Uterus (tissue), 4 donors: ENCODE results near the gene C3orf18. TPM values are rescaled to one million over a fixed set of nuclear protein-coding genes. Genes with fewer than 3 reads are reported as not detected.
A peak's percentile ranks its signal among the peaks of the same experiment; 100 is the strongest.

Experiments used
- DNase-seq, 2 donors: peaks; one replicate each; pipeline ENCODE4 v3.0.0-alpha.2; 2019 to 2020
- H3K27ac ChIP-seq, 2 donors: fragments of 200-600 bp; sonication (generic); 1 replicate in 1 of 2; 2 replicates in 1 of 2; pipeline ENCODE4 v1.5.1; 2016 to 2018
- H3K27me3 ChIP-seq, 2 donors: fragments of 200-600 bp; sonication (generic); one replicate each; pipeline ENCODE4 v1.5.1; 2018 to 2019; ENCODE audit warnings: control low read depth in 1 of 2
- H3K36me3 ChIP-seq, 2 donors: fragments of 200-600 bp; sonication (generic); one replicate each; pipeline ENCODE4 v1.5.1; 2019; ENCODE audit warnings: control low read depth in 1 of 2
- H3K4me1 ChIP-seq, 2 donors: fragments of 200-600 bp; sonication (generic); one replicate each; pipeline ENCODE4 v1.5.1; 2018 to 2019; ENCODE audit warnings: control low read depth in 1 of 2
- H3K4me3 ChIP-seq, 2 donors: fragments of 200-600 bp; sonication (generic); 1 replicate in 1 of 2; 2 replicates in 1 of 2; pipeline ENCODE4 v1.5.1; 2018 to 2019; ENCODE audit warnings: mild to moderate bottlenecking in 1 of 2
- H3K9me3 ChIP-seq, 2 donors: fragments of 200-600 bp; sonication (generic); one replicate each; pipeline ENCODE4 v1.5.1; 2019; ENCODE audit warnings: control low read depth in 1 of 2
- CTCF ChIP-seq, 4 experiments: fragments of 200-600 bp in 2 of 4; fragments of 450-650 bp in 2 of 4; sonication (generic) in 2 of 4; IDR thresholded peaks; one replicate each; pipeline ENCODE4 v1.5.1; 2016 to 2019; ENCODE audit warnings: antibody characterized with exemption in 4 of 4, mild to moderate bottlenecking in 2 of 4, moderate library complexity in 1 of 4
- POLR2A ChIP-seq, 2 donors: fragments of 450-650 bp; IDR thresholded peaks; one replicate each; pipeline ENCODE4 v1.6.1; 2016; ENCODE audit warnings: antibody characterized with exemption in 2 of 2, mild to moderate bottlenecking in 1 of 2, moderate library complexity in 1 of 2
- intact Hi-C: fragments of 100-400 bp; cut with DNase I; formaldehyde crosslinking; loops from one replicate; pipeline ENCODE4 v1.15.1; 2023; ENCODE audit warnings: low total_unique reads
- total RNA-seq, 4 donors: library from RNA; depleted of rRNA in 3 of 4; stranded (reverse); fragments of >200 nt in 3 of 4; gene quantifications; one replicate each; pipeline versions ENCODE4 v1.1.0 to v1.2.4, GENCODE V29; 2014 to 2023
- donor health status: DM: yes; HTN: yes; CAD: no.

C3orf18 gene
- total RNA-seq, 4 donors from 2014 or later = 7.1 to 21.0 (median 20.7) TPM

GRCh38 chr3:50610181-50610971, 42.8 kb upstream of the C3orf18 start:
- Histone ChIP-seq H3K27me3 (no peaks in the 10 kb centered on the region), H3K27ac (peak overlapping the region; percentile 67 to 85), H3K4me3 (peak overlapping the region; percentile 68 to 71), H3K4me1 (peaks cover 0 to 20% of the 10 kb centered on the region in 2 donors), H3K9me3 (no peaks in the 10 kb centered on the region), H3K36me3 (no peaks in the 10 kb centered on the region)
- DNase-seq = no peak
- no peak for TF ChIP-seq CTCF (IDR thresholded peaks at IDR 0.05)
- no peak for TF ChIP-seq POLR2A (IDR thresholded peaks at IDR 0.05)
- intact Hi-C loops = no loop called here

- intact Hi-C loops = no loop called here
- no peak overlapping the region for H3K4me3 ChIP-seq
Measured at GRCh38 chr3:50609763-50610085, 42.2 kb upstream of the C3orf18 start.

GRCh38 chr3:50609071-50609762, 41.7 kb upstream of the C3orf18 start:
- H3K27me3 ChIP-seq = no peaks in the 10 kb centered on the region
- intact Hi-C loops = no loop called here
- no peak overlapping the region for H3K4me3 ChIP-seq
- H3K36me3 ChIP-seq = no peaks in the 10 kb centered on the region
- DNase-seq = no peak
- H3K4me1 ChIP-seq = peaks cover 7 to 27% of the 10 kb centered on the region in 2 donors
- TF ChIP-seq CTCF (IDR thresholded peaks at IDR 0.05) = no peak
- TF ChIP-seq POLR2A (IDR thresholded peaks at IDR 0.05) = no peak
- peak overlapping the region in 1 of 2 donors; percentile 2 for H3K27ac ChIP-seq
- no peaks in the 10 kb centered on the region for H3K9me3 ChIP-seq

More at GRCh38 chr3:50609763-50610085, 42.2 kb upstream of the C3orf18 start:
- no peak overlapping the region for H3K27ac ChIP-seq
- H3K4me1 ChIP-seq = peaks cover 2 to 22% of the 10 kb centered on the region in 2 donors
- no peaks in the 10 kb centered on the region for H3K9me3 ChIP-seq
- DNase-seq = no peak
- no peaks in the 10 kb centered on the region for H3K27me3 ChIP-seq
- no peaks in the 10 kb centered on the region for H3K36me3 ChIP-seq
- no peak for TF ChIP-seq POLR2A (IDR thresholded peaks at IDR 0.05)

- Histone ChIP-seq H3K36me3 (no peaks in the 10 kb centered on the region), H3K9me3 (no peaks in the 10 kb centered on the region), H3K27ac (no peak overlapping the region), H3K4me3 (no peak overlapping the region), H3K27me3 (no peaks in the 10 kb centered on the region), H3K4me1 (peaks cover 15 to 31% of the 10 kb centered on the region in 2 donors)
- TF ChIP-seq CTCF (IDR thresholded peaks at IDR 0.05) (no peak), POLR2A (IDR thresholded peaks at IDR 0.05) (no peak)
- no peak for DNase-seq
- intact Hi-C loops = no loop called here
Measured at GRCh38 chr3:50608278-50608677, 40.7 kb upstream of the C3orf18 start.

- no peaks in the 10 kb centered on the region for H3K36me3 ChIP-seq
- peaks cover 15 to 34% of the 10 kb centered on the region in 2 donors for H3K4me1 ChIP-seq
- TF ChIP-seq POLR2A (IDR thresholded peaks at IDR 0.05) (no peak), CTCF (IDR thresholded peaks at IDR 0.05) (no peak)
- H3K4me3 ChIP-seq = no peak overlapping the region
- DNase-seq = no peak
- intact Hi-C loops = no loop called here
- H3K27me3 ChIP-seq = no peaks in the 10 kb centered on the region
- H3K27ac ChIP-seq = no peak overlapping the region
- no peaks in the 10 kb centered on the region for H3K9me3 ChIP-seq
Measured at GRCh38 chr3:50607271-50608091, 39.9 kb upstream of the C3orf18 start.
